A549 (cell line): ENCODE results near the gene ZNF101.

ENCODE experiments used
- CHD4 ChIP-seq: fragments of 200-600 bp; sonication (generic); IDR thresholded peaks from 2 replicates; pipeline ENCODE4 v1.6.1; 2016; ENCODE audit warnings: antibody characterized with exemption, mild to moderate bottlenecking, borderline replicate concordance
- TF ChIP-seq, protein P1 (sequence below): fragments of >200 bp; sonication (Bioruptor Twin); formaldehyde crosslinking; IDR thresholded peaks from 3 replicates; pipeline ENCODE4 v1.5.1; 2016

DNA sequence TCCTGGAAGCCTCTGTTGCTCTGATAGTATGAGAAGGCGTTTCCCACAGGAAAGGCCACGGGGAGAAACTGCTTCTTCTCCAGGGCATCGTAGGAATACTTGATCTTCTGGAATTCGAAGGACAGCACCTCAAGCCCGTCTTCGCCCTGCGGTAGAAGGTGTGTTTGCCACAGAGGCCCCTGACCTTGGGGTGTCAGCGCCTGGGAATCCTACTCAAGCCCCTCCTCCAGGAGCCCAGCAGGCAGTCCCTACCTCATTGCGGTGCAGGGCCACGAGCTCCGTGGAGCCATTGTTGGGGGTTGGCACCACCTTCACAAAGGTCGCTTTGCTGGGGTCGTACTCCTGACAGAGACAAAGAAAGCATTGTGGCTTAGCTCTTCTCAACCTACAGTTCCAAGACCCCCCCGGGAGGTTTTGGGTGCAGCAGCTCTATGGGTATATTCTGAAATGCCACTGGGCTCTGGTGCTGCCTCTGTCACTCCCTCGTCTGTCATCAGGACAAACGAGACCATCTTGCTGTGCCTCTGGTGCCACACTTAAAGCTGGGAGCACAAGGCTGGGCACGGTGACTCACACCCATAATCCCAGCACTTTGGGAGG, 8.9 kb upstream of the ZNF101 start:
- TF ChIP-seq CHD4: no peak
- TF ChIP-seq, protein P1, sequence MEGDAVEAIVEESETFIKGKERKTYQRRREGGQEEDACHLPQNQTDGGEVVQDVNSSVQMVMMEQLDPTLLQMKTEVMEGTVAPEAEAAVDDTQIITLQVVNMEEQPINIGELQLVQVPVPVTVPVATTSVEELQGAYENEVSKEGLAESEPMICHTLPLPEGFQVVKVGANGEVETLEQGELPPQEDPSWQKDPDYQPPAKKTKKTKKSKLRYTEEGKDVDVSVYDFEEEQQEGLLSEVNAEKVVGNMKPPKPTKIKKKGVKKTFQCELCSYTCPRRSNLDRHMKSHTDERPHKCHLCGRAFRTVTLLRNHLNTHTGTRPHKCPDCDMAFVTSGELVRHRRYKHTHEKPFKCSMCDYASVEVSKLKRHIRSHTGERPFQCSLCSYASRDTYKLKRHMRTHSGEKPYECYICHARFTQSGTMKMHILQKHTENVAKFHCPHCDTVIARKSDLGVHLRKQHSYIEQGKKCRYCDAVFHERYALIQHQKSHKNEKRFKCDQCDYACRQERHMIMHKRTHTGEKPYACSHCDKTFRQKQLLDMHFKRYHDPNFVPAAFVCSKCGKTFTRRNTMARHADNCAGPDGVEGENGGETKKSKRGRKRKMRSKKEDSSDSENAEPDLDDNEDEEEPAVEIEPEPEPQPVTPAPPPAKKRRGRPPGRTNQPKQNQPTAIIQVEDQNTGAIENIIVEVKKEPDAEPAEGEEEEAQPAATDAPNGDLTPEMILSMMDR: no peak
